ENCODE data around the gene CCDC88C. TPM values are rescaled to one million over a fixed set of nuclear protein-coding genes. Genes with fewer than 3 reads are reported as not detected.
A peak's percentile ranks its signal among the peaks of the same experiment; 100 is the strongest.

Gene CCDC88C
- total and polyA plus RNA-seq, 2 experiments from 2014 or later: 23.6 to 60.7 TPM

DNA sequence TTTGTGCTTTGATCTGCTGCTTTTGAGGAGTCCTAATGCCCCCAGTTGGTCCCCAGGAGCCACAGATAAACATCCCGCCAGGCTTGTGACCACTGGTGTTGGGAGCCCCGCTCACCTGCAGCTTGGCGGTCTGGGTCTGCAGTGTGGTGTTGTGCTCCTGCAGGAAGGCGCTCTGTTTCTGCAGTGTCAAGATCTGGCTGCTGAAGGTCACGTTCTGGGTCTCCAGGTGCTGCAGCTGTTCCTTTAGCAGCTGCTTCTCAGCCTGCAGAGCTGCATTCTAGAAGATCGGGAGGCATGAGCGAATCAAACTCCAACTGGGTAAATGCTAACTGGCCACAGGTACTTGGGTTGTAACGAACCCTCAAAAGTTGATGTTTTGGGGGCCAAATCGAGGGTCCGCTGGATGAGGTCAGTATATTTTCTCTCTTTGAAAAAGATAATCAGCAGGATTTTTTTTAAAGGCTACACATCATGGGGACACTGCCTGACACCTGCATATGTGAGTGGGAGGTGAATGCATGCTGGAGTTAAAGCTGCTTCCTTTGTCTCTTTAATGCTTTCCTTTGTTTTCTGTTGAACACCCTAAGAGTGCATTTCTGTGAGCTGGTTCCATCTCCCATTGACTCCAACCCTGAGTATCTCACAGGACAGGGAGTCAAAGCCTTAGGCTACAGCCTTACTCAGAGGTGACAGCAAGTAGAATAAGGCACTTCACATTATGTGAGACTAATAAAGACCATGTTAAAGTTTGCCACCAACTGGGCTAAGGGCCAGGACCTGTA lies 111.8 kb downstream of the CCDC88C start:
- peak overlapping the region; percentile 91 for H3K27ac Mint-ChIP-seq
- H3K9me3 Mint-ChIP-seq: no peaks in the 10 kb centered on the region
- Histone ChIP-seq H3K4me1 (ENCODE audit: insufficient read depth) (peaks cover 30% of the 10 kb centered on the region), H3K27ac (ENCODE audit: low read depth) (peak overlapping the region; percentile 62; the same call in 1 of the 2 replicates), H4K20me1 (replicated peaks; ENCODE audit: insufficient read depth) (no peaks in the 10 kb centered on the region; the same call in none of the 2 replicates), H3K79me2 (replicated peaks; ENCODE audit: insufficient read depth) (no peaks in the 10 kb centered on the region), H3K4me2 (peak overlapping the region; percentile 33), H2AFZ (no peak overlapping the region), H3K4me3 (no peak overlapping the region), H3F3A (replicated peaks; ENCODE audit: low read depth) (peaks cover 9% of the 10 kb centered on the region), H3K9me2 (ENCODE audit: insufficient read depth) (no peaks in the 10 kb centered on the region), H3K27me3 (ENCODE audit: insufficient read depth) (no peaks in the 10 kb centered on the region), H3K36me3 (ENCODE audit: insufficient read depth) (peaks cover 24% of the 10 kb centered on the region; the same call in 1 of the 2 replicates)
- TF ChIP-seq, protein P1, sequence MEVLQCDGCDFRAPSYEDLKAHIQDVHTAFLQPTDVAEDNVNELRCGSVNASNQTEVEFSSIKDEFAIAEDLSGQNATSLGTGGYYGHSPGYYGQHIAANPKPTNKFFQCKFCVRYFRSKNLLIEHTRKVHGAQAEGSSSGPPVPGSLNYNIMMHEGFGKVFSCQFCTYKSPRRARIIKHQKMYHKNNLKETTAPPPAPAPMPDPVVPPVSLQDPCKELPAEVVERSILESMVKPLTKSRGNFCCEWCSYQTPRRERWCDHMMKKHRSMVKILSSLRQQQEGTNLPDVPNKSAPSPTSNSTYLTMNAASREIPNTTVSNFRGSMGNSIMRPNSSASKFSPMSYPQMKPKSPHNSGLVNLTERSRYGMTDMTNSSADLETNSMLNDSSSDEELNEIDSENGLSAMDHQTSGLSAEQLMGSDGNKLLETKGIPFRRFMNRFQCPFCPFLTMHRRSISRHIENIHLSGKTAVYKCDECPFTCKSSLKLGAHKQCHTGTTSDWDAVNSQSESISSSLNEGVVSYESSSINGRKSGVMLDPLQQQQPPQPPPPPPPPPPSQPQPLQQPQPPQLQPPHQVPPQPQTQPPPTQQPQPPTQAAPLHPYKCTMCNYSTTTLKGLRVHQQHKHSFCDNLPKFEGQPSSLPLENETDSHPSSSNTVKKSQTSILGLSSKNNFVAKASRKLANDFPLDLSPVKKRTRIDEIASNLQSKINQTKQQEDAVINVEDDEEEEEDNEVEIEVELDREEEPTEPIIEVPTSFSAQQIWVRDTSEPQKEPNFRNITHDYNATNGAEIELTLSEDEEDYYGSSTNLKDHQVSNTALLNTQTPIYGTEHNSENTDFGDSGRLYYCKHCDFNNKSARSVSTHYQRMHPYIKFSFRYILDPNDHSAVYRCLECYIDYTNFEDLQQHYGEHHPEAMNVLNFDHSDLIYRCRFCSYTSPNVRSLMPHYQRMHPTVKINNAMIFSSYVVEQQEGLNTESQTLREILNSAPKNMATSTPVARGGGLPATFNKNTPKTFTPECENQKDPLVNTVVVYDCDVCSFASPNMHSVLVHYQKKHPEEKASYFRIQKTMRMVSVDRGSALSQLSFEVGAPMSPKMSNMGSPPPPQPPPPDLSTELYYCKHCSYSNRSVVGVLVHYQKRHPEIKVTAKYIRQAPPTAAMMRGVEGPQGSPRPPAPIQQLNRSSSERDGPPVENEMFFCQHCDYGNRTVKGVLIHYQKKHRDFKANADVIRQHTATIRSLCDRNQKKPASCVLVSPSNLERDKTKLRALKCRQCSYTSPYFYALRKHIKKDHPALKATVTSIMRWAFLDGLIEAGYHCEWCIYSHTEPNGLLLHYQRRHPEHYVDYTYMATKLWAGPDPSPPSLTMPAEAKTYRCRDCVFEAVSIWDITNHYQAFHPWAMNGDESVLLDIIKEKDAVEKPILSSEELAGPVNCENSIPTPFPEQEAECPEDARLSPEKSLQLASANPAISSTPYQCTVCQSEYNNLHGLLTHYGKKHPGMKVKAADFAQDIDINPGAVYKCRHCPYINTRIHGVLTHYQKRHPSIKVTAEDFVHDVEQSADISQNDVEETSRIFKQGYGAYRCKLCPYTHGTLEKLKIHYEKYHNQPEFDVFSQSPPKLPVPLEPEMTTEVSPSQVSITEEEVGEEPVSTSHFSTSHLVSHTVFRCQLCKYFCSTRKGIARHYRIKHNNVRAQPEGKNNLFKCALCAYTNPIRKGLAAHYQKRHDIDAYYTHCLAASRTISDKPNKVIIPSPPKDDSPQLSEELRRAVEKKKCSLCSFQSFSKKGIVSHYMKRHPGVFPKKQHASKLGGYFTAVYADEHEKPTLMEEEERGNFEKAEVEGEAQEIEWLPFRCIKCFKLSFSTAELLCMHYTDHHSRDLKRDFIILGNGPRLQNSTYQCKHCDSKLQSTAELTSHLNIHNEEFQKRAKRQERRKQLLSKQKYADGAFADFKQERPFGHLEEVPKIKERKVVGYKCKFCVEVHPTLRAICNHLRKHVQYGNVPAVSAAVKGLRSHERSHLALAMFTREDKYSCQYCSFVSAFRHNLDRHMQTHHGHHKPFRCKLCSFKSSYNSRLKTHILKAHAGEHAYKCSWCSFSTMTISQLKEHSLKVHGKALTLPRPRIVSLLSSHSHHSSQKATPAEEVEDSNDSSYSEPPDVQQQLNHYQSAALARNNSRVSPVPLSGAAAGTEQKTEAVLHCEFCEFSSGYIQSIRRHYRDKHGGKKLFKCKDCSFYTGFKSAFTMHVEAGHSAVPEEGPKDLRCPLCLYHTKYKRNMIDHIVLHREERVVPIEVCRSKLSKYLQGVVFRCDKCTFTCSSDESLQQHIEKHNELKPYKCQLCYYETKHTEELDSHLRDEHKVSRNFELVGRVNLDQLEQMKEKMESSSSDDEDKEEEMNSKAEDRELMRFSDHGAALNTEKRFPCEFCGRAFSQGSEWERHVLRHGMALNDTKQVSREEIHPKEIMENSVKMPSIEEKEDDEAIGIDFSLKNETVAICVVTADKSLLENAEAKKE (CRISPR knock-in tag; IDR thresholded peaks at IDR 0.05): peak; percentile 78
- TF ChIP-seq, protein P2, sequence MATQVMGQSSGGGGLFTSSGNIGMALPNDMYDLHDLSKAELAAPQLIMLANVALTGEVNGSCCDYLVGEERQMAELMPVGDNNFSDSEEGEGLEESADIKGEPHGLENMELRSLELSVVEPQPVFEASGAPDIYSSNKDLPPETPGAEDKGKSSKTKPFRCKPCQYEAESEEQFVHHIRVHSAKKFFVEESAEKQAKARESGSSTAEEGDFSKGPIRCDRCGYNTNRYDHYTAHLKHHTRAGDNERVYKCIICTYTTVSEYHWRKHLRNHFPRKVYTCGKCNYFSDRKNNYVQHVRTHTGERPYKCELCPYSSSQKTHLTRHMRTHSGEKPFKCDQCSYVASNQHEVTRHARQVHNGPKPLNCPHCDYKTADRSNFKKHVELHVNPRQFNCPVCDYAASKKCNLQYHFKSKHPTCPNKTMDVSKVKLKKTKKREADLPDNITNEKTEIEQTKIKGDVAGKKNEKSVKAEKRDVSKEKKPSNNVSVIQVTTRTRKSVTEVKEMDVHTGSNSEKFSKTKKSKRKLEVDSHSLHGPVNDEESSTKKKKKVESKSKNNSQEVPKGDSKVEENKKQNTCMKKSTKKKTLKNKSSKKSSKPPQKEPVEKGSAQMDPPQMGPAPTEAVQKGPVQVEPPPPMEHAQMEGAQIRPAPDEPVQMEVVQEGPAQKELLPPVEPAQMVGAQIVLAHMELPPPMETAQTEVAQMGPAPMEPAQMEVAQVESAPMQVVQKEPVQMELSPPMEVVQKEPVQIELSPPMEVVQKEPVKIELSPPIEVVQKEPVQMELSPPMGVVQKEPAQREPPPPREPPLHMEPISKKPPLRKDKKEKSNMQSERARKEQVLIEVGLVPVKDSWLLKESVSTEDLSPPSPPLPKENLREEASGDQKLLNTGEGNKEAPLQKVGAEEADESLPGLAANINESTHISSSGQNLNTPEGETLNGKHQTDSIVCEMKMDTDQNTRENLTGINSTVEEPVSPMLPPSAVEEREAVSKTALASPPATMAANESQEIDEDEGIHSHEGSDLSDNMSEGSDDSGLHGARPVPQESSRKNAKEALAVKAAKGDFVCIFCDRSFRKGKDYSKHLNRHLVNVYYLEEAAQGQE (IDR thresholded peaks at IDR 0.05; ENCODE audit: unreplicated experiment): no peak
- no peak for TF ChIP-seq ZNF331 (CRISPR knock-in tag; IDR thresholded peaks at IDR 0.05; ENCODE audit: low read depth)
- DNase-seq (ENCODE audit: low spot score) (peak; percentile 64), ATAC-seq (peak; percentile 3)
- H3K27me3 Mint-ChIP-seq (ENCODE audit: insufficient read depth, low read depth, poor library complexity): peaks cover 8% of the 10 kb centered on the region
- peak overlapping the region; percentile 7; the same call in 1 of the 3 replicates for H3K4me3 Mint-ChIP-seq
- peaks cover 72% of the 10 kb centered on the region for H3K36me3 Mint-ChIP-seq (ENCODE audit: low read depth)
- H3K4me1 Mint-ChIP-seq: peaks cover 36% of the 10 kb centered on the region
